Urinary bladder (tissue), 4 donors: Measurements from ENCODE around the gene MIP. TPM values are rescaled to one million over a fixed set of nuclear protein-coding genes. Genes with fewer than 3 reads are reported as not detected.

Experiments used
- DNase-seq: peaks from one replicate; pipeline ENCODE4 v3.0.0-alpha.2; 2015; ENCODE audit errors: extremely low spot score
- H3K27ac ChIP-seq: one replicate; pipeline ENCODE4 v1.5.1; 2013; ENCODE audit warnings: low read depth, mild to moderate bottlenecking, moderate library complexity
- H3K36me3 ChIP-seq: one replicate; pipeline ENCODE4 v1.6.1; 2013; ENCODE audit warnings: mild to moderate bottlenecking, moderate library complexity; ENCODE audit not compliant: insufficient read depth
- H3K4me1 ChIP-seq: one replicate; pipeline ENCODE4 v1.6.1; 2013; ENCODE audit warnings: mild to moderate bottlenecking, moderate library complexity; ENCODE audit not compliant: insufficient read depth
- H3K4me3 ChIP-seq: one replicate; pipeline ENCODE4 v1.5.1; 2013; ENCODE audit warnings: low read depth, low read length
- WGBS: extraction: QIAGEN DNeasy Blood & Tissue Kit; methylation state at CpG from one replicate; pipeline ENCODE4 v1.1.7; 2013; 5-methylcytosine and 5-hydroxymethylcytosine counted together
- polyA plus RNA-seq: library from polyadenylated mRNA; stranded (reverse); fragments of 200-250 nt; gene quantifications from one replicate; pipeline ENCODE4 v1.2.3, GENCODE V29; 2013
- total RNA-seq: library from RNA; depleted of rRNA; stranded (reverse); fragments of >200 nt; gene quantifications from one replicate; pipeline ENCODE4 v1.2.3, GENCODE V29; 2014
- donor health status: healthy with polysubstance abuse.
- donor health status: healthy.

The MIP gene
- total and polyA plus RNA-seq, 2 donors = not detected

- Histone ChIP-seq H3K27ac (no peak overlapping the region), H3K4me1 (no peaks in the 10 kb centered on the region), H3K36me3 (no peaks in the 10 kb centered on the region), H3K4me3 (no peak overlapping the region)
- no peak for DNase-seq
- 93% methylated on average over 7 of the region's 7 CpGs for WGBS
Observed at GRCh38 chr12:56479625-56480024, 25.2 kb upstream of the MIP start.

- no peak for DNase-seq
- H3K27ac ChIP-seq = no peak overlapping the region
- WGBS = 84% methylated on average over 6 of the region's 6 CpGs
- no peaks in the 10 kb centered on the region for H3K4me1 ChIP-seq
- no peak overlapping the region for H3K4me3 ChIP-seq
- no peaks in the 10 kb centered on the region for H3K36me3 ChIP-seq
Observed at GRCh38 chr12:56477521-56478225, 23.2 kb upstream of the MIP start.

GRCh38 chr12:56476972-56477432 lies 22.5 kb upstream of the MIP start:
- Histone ChIP-seq H3K4me1 (no peaks in the 10 kb centered on the region), H3K27ac (no peak overlapping the region), H3K36me3 (no peaks in the 10 kb centered on the region), H3K4me3 (no peak overlapping the region)
- 98% methylated on average over 1 of the region's 1 CpG for WGBS
- no peak for DNase-seq

- Histone ChIP-seq H3K27ac (no peak overlapping the region), H3K4me3 (no peak overlapping the region), H3K4me1 (no peaks in the 10 kb centered on the region), H3K36me3 (no peaks in the 10 kb centered on the region)
- whole genome bisulfite sequencing = 87% methylated on average over 6 of the region's 6 CpGs
- DNase-seq = no peak
Observed at GRCh38 chr12:56476143-56476542, 21.7 kb upstream of the MIP start.

- 93% methylated on average over 9 of the region's 9 CpGs for WGBS
- Histone ChIP-seq H3K27ac (no peak overlapping the region), H3K4me1 (no peaks in the 10 kb centered on the region), H3K36me3 (no peaks in the 10 kb centered on the region), H3K4me3 (no peak overlapping the region)
- DNase-seq = no peak
Observed at GRCh38 chr12:56474389-56474788, 19.9 kb upstream of the MIP start.

- WGBS = 45% methylated on average over 19 of the region's 19 CpGs
- no peaks in the 10 kb centered on the region for H3K36me3 ChIP-seq
- H3K4me1 ChIP-seq = no peaks in the 10 kb centered on the region
- H3K27ac ChIP-seq = peak overlapping the region; percentile 81
- DNase-seq = no peak
- H3K4me3 ChIP-seq = peak overlapping the region; percentile 66
Observed at GRCh38 chr12:56469007-56469930, 14.8 kb upstream of the MIP start.

GRCh38 chr12:56468216-56469006 lies 14.0 kb upstream of the MIP start, which contains the start of gene SPRYD4:
SPRYD4 (plus strand) TSS chr12:56468578; CDS start chr12:56468592, 14 bp downstream.
- H3K4me1 ChIP-seq = no peaks in the 10 kb centered on the region
- DNase-seq = peak; percentile 77
- no peaks in the 10 kb centered on the region for H3K36me3 ChIP-seq
- peak within 1 kb of the TSS; percentile 81 for H3K27ac ChIP-seq
- H3K4me3 ChIP-seq = peak within 1 kb of the TSS; percentile 66
- WGBS = under 1% methylated on average over 43 of the region's 43 CpGs

GRCh38 chr12:56462565-56462964 lies 8.1 kb upstream of the MIP start:
- DNase-seq = no peak
- H3K4me1 ChIP-seq = no peaks in the 10 kb centered on the region
- H3K27ac ChIP-seq = no peak overlapping the region
- no peaks in the 10 kb centered on the region for H3K36me3 ChIP-seq
- H3K4me3 ChIP-seq = no peak overlapping the region

GRCh38 chr12:56461235-56462159 lies 7.0 kb upstream of the MIP start:
- no peak overlapping the region for H3K4me3 ChIP-seq
- no peaks in the 10 kb centered on the region for H3K4me1 ChIP-seq
- WGBS = 83% methylated on average over 11 of the region's 11 CpGs
- H3K27ac ChIP-seq = no peak overlapping the region
- DNase-seq = no peak
- H3K36me3 ChIP-seq = no peaks in the 10 kb centered on the region

GRCh38 chr12:56457817-56458216 lies 3.4 kb upstream of the MIP start:
- Histone ChIP-seq H3K4me3 (no peak overlapping the region), H3K36me3 (no peaks in the 10 kb centered on the region), H3K4me1 (no peaks in the 10 kb centered on the region), H3K27ac (no peak overlapping the region)
- DNase-seq = no peak
- 84% methylated on average over 4 of the region's 4 CpGs for WGBS

- H3K4me3 ChIP-seq = no peak overlapping the region
- 67% methylated on average over 5 of the region's 5 CpGs for WGBS
- DNase-seq = no peak
Observed at GRCh38 chr12:56451147-56451546, 3.3 kb downstream of the MIP start.

GRCh38 chr12:56450241-56450640 lies 4.2 kb downstream of the MIP start:
- no peak for DNase-seq
- H3K36me3 ChIP-seq = no peaks in the 10 kb centered on the region
- no peak overlapping the region for H3K27ac ChIP-seq
- H3K4me3 ChIP-seq = no peak overlapping the region
- 80% methylated on average over 3 of the region's 3 CpGs for WGBS
- H3K4me1 ChIP-seq = no peaks in the 10 kb centered on the region

More at GRCh38 chr12:56451147-56451546, 3.3 kb downstream of the MIP start:
- Histone ChIP-seq H3K27ac (no peak overlapping the region), H3K36me3 (no peaks in the 10 kb centered on the region), H3K4me1 (no peaks in the 10 kb centered on the region)
